ENCODE results near the gene MYOCOS.

The MYOCOS gene

DNA sequence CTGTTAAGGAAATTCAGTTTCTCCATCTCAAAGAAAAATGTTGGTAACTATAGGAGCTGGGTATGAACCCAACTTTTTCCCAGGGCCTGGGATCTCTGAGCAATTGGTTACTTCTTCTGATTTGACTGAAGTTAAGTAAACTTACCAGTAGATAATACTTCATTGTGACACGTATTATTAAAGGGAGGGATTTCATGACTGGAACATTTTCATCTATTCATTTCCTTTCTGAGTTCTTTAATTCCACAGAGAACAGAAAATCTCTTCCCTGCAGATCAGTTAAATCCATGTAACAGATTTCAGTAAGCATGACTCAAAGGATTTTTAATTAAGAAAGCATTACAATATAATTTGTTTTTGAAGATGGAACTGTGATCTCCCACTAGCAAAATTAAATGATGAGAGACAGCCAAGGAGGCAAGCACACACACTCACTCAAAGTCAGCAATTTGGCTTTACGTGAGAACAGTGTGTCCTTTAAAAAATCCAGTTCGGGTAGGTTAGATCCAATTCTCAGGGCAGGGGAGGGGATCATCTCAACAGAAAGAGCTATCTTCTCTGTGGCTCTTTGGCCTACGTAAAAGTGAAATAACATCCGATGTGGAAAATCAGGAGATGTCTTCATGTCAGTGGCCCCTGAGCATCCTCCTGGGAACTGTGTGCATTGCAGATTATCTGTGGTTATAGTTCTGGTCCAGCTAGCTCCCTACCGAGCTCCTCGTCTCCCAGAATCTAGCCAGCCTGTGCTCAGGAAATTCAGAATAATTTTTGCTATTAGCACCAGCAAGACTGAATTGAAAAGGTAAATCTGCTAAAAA lies 41.2 kb downstream of the MYOCOS start:
- no peak for DNase-seq (ENCODE audit: low read depth)

DNA sequence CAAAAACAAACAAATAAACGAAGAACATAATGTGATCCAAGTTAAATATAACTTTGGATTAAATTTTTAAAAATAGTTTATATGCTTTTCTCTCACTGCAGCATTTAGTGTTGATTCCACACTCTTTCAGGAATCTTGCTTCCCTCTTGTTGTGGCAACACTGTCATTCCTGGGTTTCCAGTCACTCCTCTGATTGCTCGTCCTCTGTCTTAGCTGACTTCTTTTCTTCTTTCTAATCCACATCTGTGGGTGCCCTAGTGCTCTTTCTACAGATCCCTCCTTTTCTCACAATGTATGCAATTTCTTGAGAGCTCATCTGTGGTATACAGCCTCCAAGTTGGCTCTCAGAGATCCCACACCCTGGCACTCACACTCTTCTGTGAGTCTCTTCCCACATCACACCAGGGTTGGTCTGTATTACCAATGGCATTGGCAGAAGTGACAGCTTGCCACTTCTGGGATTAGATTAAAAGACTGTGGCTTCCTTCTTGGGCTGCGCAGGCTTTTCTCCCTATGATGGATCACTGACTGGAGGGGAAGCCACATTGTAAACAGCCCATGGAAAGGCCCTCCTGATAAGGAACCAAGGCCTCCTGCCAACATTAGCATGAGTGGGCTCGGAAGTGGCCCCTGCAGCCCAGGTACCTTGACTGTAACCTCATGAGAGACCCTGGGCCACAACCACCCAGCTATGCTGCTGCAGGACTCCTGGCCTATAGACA lies 42.0 kb downstream of the MYOCOS start:
- DNase-seq (ENCODE audit: low read depth): no peak

DNA sequence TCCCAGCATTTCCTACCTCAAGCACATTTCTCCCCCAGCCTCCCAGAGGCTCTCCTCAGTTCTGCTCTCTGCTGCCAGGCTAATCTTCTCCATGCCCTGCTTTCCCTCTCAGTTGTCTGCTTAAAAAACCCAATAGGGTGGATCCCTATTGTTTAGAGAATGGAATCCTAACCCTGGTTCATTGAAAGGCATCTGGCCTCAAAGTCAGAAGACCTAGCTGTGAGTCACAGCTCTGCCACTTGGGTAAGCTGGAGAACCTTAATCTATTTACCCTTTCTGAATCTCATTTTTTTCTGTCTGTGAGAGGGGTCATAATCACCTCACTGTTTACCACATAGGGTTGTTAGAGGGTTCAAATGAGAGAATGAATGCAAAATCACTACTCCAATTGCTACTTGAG lies 42.9 kb downstream of the MYOCOS start:
- no peak for DNase-seq (ENCODE audit: low read depth)

DNA sequence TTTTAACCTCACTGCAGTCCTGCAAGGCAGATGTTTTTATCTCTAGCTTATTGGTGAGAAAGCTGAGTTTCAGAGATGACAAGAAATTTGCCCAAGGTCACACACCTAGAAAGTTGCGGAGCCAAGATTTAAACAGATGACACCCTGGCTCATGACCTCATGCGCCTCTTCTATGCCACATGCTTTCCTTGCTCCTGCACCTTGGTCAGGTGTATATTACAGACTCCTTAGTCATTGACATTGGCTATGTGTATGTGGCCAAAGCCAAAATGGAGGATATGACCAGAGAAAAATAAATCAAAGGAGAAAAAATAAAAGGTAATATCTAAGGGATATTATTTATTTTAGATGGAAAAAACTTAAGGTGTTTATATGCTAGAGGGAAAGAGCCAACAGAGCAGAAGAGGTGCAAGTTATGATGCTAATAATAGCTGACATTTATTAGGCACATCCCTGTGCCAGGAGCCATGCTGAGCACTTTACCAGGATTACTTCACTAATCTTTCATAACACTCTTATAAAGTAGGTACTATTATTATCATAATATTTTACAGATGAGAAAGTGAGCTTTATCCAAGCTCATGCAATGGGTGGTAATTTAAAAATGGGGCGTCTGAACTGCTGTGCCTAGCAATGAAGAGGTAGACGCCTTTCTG lies 44.2 kb downstream of the MYOCOS start:
- DNase-seq (ENCODE audit: low read depth): no peak

DNA sequence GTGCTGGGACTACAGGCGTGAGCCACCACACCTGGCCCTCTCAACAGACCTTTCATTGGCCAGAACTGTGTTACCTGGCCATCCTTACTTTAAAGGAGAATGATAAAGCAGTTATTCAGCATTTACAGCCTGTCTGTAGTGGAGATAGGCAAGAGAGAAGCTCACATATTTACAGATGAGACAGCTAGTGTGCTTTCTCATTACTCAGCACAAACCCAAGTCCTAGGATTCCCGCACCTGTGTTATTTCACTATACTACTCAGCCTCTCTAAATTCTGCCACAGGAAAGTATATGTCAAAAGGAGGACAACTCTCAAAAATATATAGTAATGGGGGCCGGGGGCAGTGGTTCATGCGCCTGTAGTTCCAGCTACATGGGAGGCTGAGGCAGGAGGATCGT lies 46.3 kb downstream of the MYOCOS start:
- DNase-seq (ENCODE audit: low read depth): no peak

DNA sequence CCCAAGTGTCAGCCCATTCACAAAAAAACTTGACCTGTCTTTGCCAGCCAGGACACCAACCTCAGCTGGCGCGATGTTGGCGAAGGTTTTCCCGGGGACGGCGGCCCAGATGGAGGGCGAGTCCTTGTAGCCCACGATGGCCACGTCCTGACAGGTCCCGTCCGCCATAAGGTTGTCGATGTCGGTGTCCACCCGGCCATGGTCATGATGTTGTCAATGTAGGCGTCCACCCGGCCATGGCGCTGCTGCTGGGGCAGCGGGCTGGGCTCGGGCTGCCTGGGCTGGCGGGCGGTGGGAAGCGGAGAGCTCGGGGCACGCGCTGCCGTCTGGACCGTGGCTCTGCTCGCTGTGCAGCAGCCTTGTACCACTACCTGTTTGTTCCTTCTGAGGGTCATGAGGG lies 48.7 kb downstream of the MYOCOS start:
- DNase-seq (ENCODE audit: low read depth): no peak

DNA sequence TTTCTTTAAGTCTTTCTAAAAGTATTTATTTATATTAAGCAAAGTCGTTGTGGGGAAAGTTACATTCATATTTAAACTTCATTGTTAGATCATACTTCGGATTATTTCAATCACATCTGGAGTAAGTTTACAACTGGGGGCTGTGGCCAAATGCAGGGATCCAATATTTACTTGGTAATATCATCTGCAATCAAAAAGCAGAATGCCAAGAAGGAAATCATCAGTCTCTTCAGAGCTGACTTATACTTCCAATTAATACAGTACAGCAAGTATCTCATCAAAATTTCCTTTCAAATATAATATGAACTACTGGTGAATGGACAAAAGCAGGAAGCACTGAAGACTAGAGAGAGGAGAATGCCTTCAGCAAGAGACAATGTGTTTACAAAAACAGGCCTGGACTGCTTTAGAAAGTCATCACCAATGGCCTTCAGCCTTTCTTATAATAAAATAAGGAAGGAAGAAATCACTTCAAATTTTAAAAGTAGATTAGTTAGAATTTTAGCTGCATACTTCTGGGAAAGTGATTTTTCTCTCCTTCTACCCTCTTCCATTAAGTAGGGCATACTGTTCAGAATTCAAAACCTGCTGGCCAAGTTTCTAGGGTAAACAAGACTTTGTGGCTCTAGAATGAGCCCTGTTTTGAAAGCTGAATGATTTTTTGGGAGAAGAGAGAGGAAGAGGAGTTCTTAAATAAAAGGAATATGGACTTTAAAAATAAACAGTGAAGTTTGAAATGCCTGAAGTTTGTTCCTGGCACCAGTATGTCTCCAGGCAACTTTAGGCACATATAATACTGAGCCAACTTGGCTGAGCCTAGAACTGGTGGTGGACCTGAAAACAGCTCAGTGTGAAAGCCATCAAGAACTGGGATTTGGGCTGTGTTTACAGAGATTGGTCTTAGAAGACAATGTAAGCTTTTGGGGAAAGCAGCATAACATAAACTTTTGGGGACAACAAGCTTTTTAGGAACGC lies 52.7 kb downstream of the MYOCOS start:
- DNase-seq (ENCODE audit: low read depth): no peak

All from stimulated activated CD8-positive, alpha-beta memory T cell treated with anti-CD3 and anti-CD28 coated beads, Interleukin-7, amount 100 ng/mL, for 24 hours (primary cell).